Endodermal cell (in vitro differentiated cells): ENCODE results near the gene ADCY2. TPM values are rescaled to one million over a fixed set of nuclear protein-coding genes. Genes with fewer than 3 reads are reported as not detected.

Source experiments
- DNase-seq: peaks from one replicate; pipeline ENCODE4 v3.0.0-alpha.2; 2017
- H3K27ac ChIP-seq: 2 replicates; pipeline ENCODE4 v1.5.1; 2013; ENCODE audit warnings: mild to moderate bottlenecking, low read depth, low read length, moderate library complexity
- H3K27me3 ChIP-seq: 2 replicates; pipeline ENCODE4 v1.6.1; 2013; ENCODE audit warnings: mild to moderate bottlenecking, low read length, moderate library complexity; ENCODE audit not compliant: insufficient read depth, control insufficient read depth, poor library complexity, severe bottlenecking
- H3K36me3 ChIP-seq: 2 replicates; pipeline ENCODE4 v1.7.0; 2013; ENCODE audit warnings: mild to moderate bottlenecking, low read length, moderate library complexity; ENCODE audit not compliant: control insufficient read depth, insufficient read depth
- H3K4me1 ChIP-seq: one replicate; pipeline ENCODE4 v1.7.0; 2013; ENCODE audit warnings: low read length; ENCODE audit not compliant: control insufficient read depth, insufficient read depth
- H3K4me3 ChIP-seq: 2 replicates; pipeline ENCODE4 v1.5.1; 2013; ENCODE audit warnings: mild to moderate bottlenecking, low read length, moderate library complexity
- H3K9ac ChIP-seq: 2 replicates; pipeline ENCODE4 v1.6.1; 2013; ENCODE audit warnings: mild to moderate bottlenecking, low read length, moderate library complexity; ENCODE audit not compliant: poor library complexity, severe bottlenecking; ENCODE audit errors: extremely low read depth
- H3K9me3 ChIP-seq: 2 replicates; pipeline ENCODE4 v1.6.1; 2013; ENCODE audit warnings: mild to moderate bottlenecking, low read length, moderate library complexity; ENCODE audit not compliant: control insufficient read depth
- H3K27ac Mint-ChIP-seq: 2 replicates; pipeline ENCODE4 v1.8.0; 2020; ENCODE audit warnings: mixed read lengths
- H3K27me3 Mint-ChIP-seq: 2 replicates; pipeline ENCODE4 v1.8.0; 2021; ENCODE audit warnings: mild to moderate bottlenecking, mixed read lengths; ENCODE audit not compliant: insufficient read depth
- H3K36me3 Mint-ChIP-seq: 2 replicates; pipeline ENCODE4 v1.8.0; 2020; ENCODE audit warnings: low read depth, mixed read lengths
- H3K4me1 Mint-ChIP-seq: 2 replicates; pipeline ENCODE4 v1.8.0; 2020; ENCODE audit warnings: mixed read lengths
- H3K4me3 Mint-ChIP-seq: 2 replicates; pipeline ENCODE4 v1.8.0; 2020; ENCODE audit warnings: mild to moderate bottlenecking, moderate library complexity, mixed read lengths
- H3K9me3 Mint-ChIP-seq: 2 replicates; pipeline ENCODE4 v1.8.0; 2020; ENCODE audit warnings: mild to moderate bottlenecking, mixed read lengths
- WGBS, 2 experiments: methylation state at CpG; one replicate each; pipeline versions ENCODE4 v1.1.5 to v1.1.7; 2013; ENCODE audit warnings: missing lambda C conversion rate in 2 of 2, mixed read lengths in 1 of 2; ENCODE audit not compliant: insufficient coverage in 1 of 2, insufficient read length in 1 of 2; 5-methylcytosine and 5-hydroxymethylcytosine counted together
- total RNA-seq, 2 donors: library from RNA; stranded (reverse); fragmentation: NEBNext Ultra II Directional in 1 of 2; extraction: Animal tissue kit (Norgen Biotek cat#: 25700) in 1 of 2; gene quantifications; 2 replicates in 1 of 2; 3 replicates in 1 of 2; pipeline ENCODE4 v1.2.1, GENCODE V29; 2021
- TF ChIP-seq, protein P1 (sequence below): fragments of 200-600 bp; sonication (generic); conservative IDR thresholded peaks from 2 replicates; pipeline ENCODE4 v1.5.0; 2021; ENCODE audit warnings: antibody characterized with exemption, mild to moderate bottlenecking

The ADCY2 gene
- total RNA-seq, 2 donors from 2014 or later, result 61.5 to 63.2 TPM

DNA sequence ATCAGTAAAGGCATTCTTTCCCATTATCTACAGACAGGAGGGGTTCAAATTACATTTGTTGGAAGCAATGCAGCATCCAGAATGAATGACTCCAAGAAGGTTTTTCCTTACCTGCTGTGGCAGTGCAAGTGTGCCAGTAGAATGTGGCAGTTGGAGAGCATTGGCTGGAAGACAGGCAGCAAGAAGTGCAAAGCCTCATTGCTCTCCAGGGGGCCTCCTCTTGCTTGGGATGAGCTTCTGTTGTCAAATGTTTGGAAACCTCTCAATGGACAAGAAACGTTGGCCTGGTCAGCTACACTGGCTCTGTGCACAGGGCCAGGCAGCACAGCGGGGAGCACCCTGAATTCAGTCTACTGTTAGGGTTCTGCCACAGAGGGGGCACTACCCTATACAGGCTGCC lies 226.6 kb downstream of the ADCY2 start:
- Histone ChIP-seq H3K9ac (no peak overlapping the region), H3K27me3 (no peaks in the 10 kb centered on the region), H3K36me3 (peaks cover 18% of the 10 kb centered on the region), H3K27ac (no peak overlapping the region), H3K4me3 (no peak overlapping the region), H3K9me3 (no peaks in the 10 kb centered on the region), H3K4me1 (no peaks in the 10 kb centered on the region)
- no peaks in the 10 kb centered on the region for H3K9me3 Mint-ChIP-seq
- peaks cover 26% of the 10 kb centered on the region for H3K36me3 Mint-ChIP-seq
- no peaks in the 10 kb centered on the region for H3K27me3 Mint-ChIP-seq
- 92 to 100% methylated on average over 2 of the region's 2 CpGs for WGBS, 2 experiments
- peaks cover 2% of the 10 kb centered on the region for H3K4me1 Mint-ChIP-seq
- no peak overlapping the region for H3K4me3 Mint-ChIP-seq
- TF ChIP-seq, protein P1, sequence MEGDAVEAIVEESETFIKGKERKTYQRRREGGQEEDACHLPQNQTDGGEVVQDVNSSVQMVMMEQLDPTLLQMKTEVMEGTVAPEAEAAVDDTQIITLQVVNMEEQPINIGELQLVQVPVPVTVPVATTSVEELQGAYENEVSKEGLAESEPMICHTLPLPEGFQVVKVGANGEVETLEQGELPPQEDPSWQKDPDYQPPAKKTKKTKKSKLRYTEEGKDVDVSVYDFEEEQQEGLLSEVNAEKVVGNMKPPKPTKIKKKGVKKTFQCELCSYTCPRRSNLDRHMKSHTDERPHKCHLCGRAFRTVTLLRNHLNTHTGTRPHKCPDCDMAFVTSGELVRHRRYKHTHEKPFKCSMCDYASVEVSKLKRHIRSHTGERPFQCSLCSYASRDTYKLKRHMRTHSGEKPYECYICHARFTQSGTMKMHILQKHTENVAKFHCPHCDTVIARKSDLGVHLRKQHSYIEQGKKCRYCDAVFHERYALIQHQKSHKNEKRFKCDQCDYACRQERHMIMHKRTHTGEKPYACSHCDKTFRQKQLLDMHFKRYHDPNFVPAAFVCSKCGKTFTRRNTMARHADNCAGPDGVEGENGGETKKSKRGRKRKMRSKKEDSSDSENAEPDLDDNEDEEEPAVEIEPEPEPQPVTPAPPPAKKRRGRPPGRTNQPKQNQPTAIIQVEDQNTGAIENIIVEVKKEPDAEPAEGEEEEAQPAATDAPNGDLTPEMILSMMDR, result no peak
- no peak overlapping the region for H3K27ac Mint-ChIP-seq
- no peak for DNase-seq

GRCh38 chr5:7625740-7626139 lies 229.8 kb downstream of the ADCY2 start:
- Mint-ChIP-seq H3K4me1 (no peaks in the 10 kb centered on the region), H3K27ac (no peak overlapping the region), H3K27me3 (no peaks in the 10 kb centered on the region), H3K4me3 (no peak overlapping the region), H3K9me3 (no peaks in the 10 kb centered on the region), H3K36me3 (peaks cover 50% of the 10 kb centered on the region)
- H3K27ac ChIP-seq, result no peak overlapping the region
- H3K4me3 ChIP-seq, result no peak overlapping the region
- no peak overlapping the region for H3K9ac ChIP-seq
- H3K27me3 ChIP-seq, result no peaks in the 10 kb centered on the region
- 92 to 95% methylated on average over 2 of the region's 2 CpGs for WGBS, 2 experiments
- H3K9me3 ChIP-seq, result no peaks in the 10 kb centered on the region
- H3K4me1 ChIP-seq, result no peaks in the 10 kb centered on the region
- peaks cover 35% of the 10 kb centered on the region for H3K36me3 ChIP-seq
- TF ChIP-seq, protein P1, result no peak
- no peak for DNase-seq

GRCh38 chr5:7628248-7628647 lies 232.3 kb downstream of the ADCY2 start:
- H3K4me3 Mint-ChIP-seq, result no peak overlapping the region
- no peak for DNase-seq
- H3K9me3 Mint-ChIP-seq, result no peaks in the 10 kb centered on the region
- H3K27me3 Mint-ChIP-seq, result no peaks in the 10 kb centered on the region
- H3K36me3 Mint-ChIP-seq, result peaks cover 57% of the 10 kb centered on the region
- no peaks in the 10 kb centered on the region for H3K9me3 ChIP-seq
- H3K27ac Mint-ChIP-seq, result no peak overlapping the region
- no peak overlapping the region for H3K4me3 ChIP-seq
- no peaks in the 10 kb centered on the region for H3K27me3 ChIP-seq
- TF ChIP-seq, protein P1, result no peak
- no peaks in the 10 kb centered on the region for H3K4me1 Mint-ChIP-seq
- H3K36me3 ChIP-seq, result peaks cover 45% of the 10 kb centered on the region
- no peak overlapping the region for H3K9ac ChIP-seq
- no peaks in the 10 kb centered on the region for H3K4me1 ChIP-seq
- H3K27ac ChIP-seq, result no peak overlapping the region
